OCI-M2 (cell line): ENCODE results near the gene AOPEP.
"Not testable (repeated sequence)": the region's sequence is repeated elsewhere in the genome, so short reads cannot be mapped to it uniquely, and the experiment has no call there.

Source experiments
- DNase-seq: peaks from one replicate; lab custom pipeline; 2025; ENCODE audit not compliant: unreplicated experiment; lab: John Stamatoyannopoulos, UW

The AOPEP gene

GRCh38 chr9:94811074-94811473 lies 84.6 kb downstream of the AOPEP start:
- no peak for DNase-seq

- DNase-seq, result no peak
Measured at GRCh38 chr9:94812343-94812742, 85.8 kb downstream of the AOPEP start.

GRCh38 chr9:94813379-94813778 lies 86.9 kb downstream of the AOPEP start:
- DNase-seq, result no peak

- no peak for DNase-seq
Measured at GRCh38 chr9:94817291-94818177, 91.0 kb downstream of the AOPEP start.

GRCh38 chr9:94818178-94818541 lies 91.7 kb downstream of the AOPEP start:
- DNase-seq, result no peak

GRCh38 chr9:94819161-94819687 lies 92.7 kb downstream of the AOPEP start:
- no peak for DNase-seq

GRCh38 chr9:94821098-94821887 lies 94.8 kb downstream of the AOPEP start:
- no peak for DNase-seq

- DNase-seq, result no peak
Measured at GRCh38 chr9:94822273-94822672, 95.8 kb downstream of the AOPEP start.

GRCh38 chr9:94823710-94824109 lies 97.2 kb downstream of the AOPEP start:
- DNase-seq, result no peak

GRCh38 chr9:94824411-94824810 lies 97.9 kb downstream of the AOPEP start:
- no peak for DNase-seq

GRCh38 chr9:94824913-94825610 lies 98.6 kb downstream of the AOPEP start:
- no peak for DNase-seq

- no peak for DNase-seq
Measured at GRCh38 chr9:94825611-94825958, 99.1 kb downstream of the AOPEP start.

GRCh38 chr9:94826044-94826443 lies 99.5 kb downstream of the AOPEP start:
- no peak for DNase-seq

GRCh38 chr9:94826644-94827410 lies 100.3 kb downstream of the AOPEP start:
- DNase-seq, result no peak

GRCh38 chr9:94827584-94828304 lies 101.2 kb downstream of the AOPEP start:
- DNase-seq, result no peak

- no peak for DNase-seq
Measured at GRCh38 chr9:94829380-94830070, 103.0 kb downstream of the AOPEP start.

GRCh38 chr9:94830071-94830604 lies 103.6 kb downstream of the AOPEP start:
- DNase-seq, result not testable (repeated sequence)

- DNase-seq, result no peak
Measured at GRCh38 chr9:94833802-94834201, 107.3 kb downstream of the AOPEP start.

GRCh38 chr9:94837404-94837803 lies 110.9 kb downstream of the AOPEP start:
- DNase-seq, result no peak
